Measurements from ENCODE around the gene UBE2E2. TPM values are rescaled to one million over a fixed set of nuclear protein-coding genes. Genes with fewer than 3 reads are reported as not detected.
"Not testable (repeated sequence)": the region's sequence is repeated elsewhere in the genome, so short reads cannot be mapped to it uniquely, and the experiment has no call there.

Gene UBE2E2
- total RNA-seq, 1 donor from 2014 or later, result 115 TPM

GRCh38 chr3:23331141-23331935 is 128.2 kb downstream of the UBE2E2 start:
- no peak overlapping the region for H3K27ac ChIP-seq (ENCODE audit: low read depth, low read length)
- no peak overlapping the region for H3K4me3 ChIP-seq (ENCODE audit: low read length in 3 of 3)
- no peaks in the 10 kb centered on the region for H3K36me3 ChIP-seq (ENCODE audit: control insufficient read depth in 3 of 3, insufficient read depth in 3 of 3, low read length in 3 of 3)
- H3K9me3 ChIP-seq (ENCODE audit: control insufficient read depth in 3 of 3, low read length in 3 of 3), result no peaks in the 10 kb centered on the region
- H3K4me1 ChIP-seq (ENCODE audit: control insufficient read depth in 3 of 3, insufficient read depth in 3 of 3, low read length in 3 of 3), result peaks cover 0 to 2% (median 0%) of the 10 kb centered on the region in 3 donors
- H3K9ac ChIP-seq (ENCODE audit: low read depth in 1 of 3, low read length in 3 of 3), result no peak overlapping the region
- H3K27me3 ChIP-seq (ENCODE audit: control insufficient read depth in 3 of 3, insufficient read depth in 3 of 3, low read length in 3 of 3), result no peaks in the 10 kb centered on the region

- no peak overlapping the region for H3K9ac ChIP-seq (ENCODE audit: low read depth in 1 of 3, low read length in 3 of 3)
- no peaks in the 10 kb centered on the region for H3K9me3 ChIP-seq (ENCODE audit: control insufficient read depth in 3 of 3, low read length in 3 of 3)
- no peak overlapping the region for H3K4me3 ChIP-seq (ENCODE audit: low read length in 3 of 3)
- H3K4me1 ChIP-seq (ENCODE audit: control insufficient read depth in 3 of 3, insufficient read depth in 3 of 3, low read length in 3 of 3), result peaks cover 0 to 2% (median 0%) of the 10 kb centered on the region in 3 donors
- no peaks in the 10 kb centered on the region for H3K27me3 ChIP-seq (ENCODE audit: control insufficient read depth in 3 of 3, insufficient read depth in 3 of 3, low read length in 3 of 3)
- H3K36me3 ChIP-seq (ENCODE audit: control insufficient read depth in 3 of 3, insufficient read depth in 3 of 3, low read length in 3 of 3), result no peaks in the 10 kb centered on the region
- H3K27ac ChIP-seq (ENCODE audit: low read depth, low read length), result no peak overlapping the region
Observed at GRCh38 chr3:23333633-23334032, 130.5 kb downstream of the UBE2E2 start.

GRCh38 chr3:23336853-23337252 is 133.7 kb downstream of the UBE2E2 start:
- not testable (repeated sequence) for H3K27ac ChIP-seq (ENCODE audit: low read depth, low read length); H3K4me1 ChIP-seq (ENCODE audit: control insufficient read depth in 3 of 3, insufficient read depth in 3 of 3, low read length in 3 of 3); H3K27me3 ChIP-seq (ENCODE audit: control insufficient read depth in 3 of 3, insufficient read depth in 3 of 3, low read length in 3 of 3); H3K4me3 ChIP-seq (ENCODE audit: low read length in 3 of 3); H3K9ac ChIP-seq (ENCODE audit: low read depth in 1 of 3, low read length in 3 of 3); H3K36me3 ChIP-seq (ENCODE audit: control insufficient read depth in 3 of 3, insufficient read depth in 3 of 3, low read length in 3 of 3); H3K9me3 ChIP-seq (ENCODE audit: control insufficient read depth in 3 of 3, low read length in 3 of 3)

GRCh38 chr3:23341147-23341838 is 138.2 kb downstream of the UBE2E2 start:
- no peak overlapping the region for H3K4me3 ChIP-seq (ENCODE audit: low read length in 3 of 3)
- H3K36me3 ChIP-seq (ENCODE audit: control insufficient read depth in 3 of 3, insufficient read depth in 3 of 3, low read length in 3 of 3), result no peaks in the 10 kb centered on the region
- no peak overlapping the region for H3K27ac ChIP-seq (ENCODE audit: low read depth, low read length)
- no peak overlapping the region for H3K9ac ChIP-seq (ENCODE audit: low read depth in 1 of 3, low read length in 3 of 3)
- H3K27me3 ChIP-seq (ENCODE audit: control insufficient read depth in 3 of 3, insufficient read depth in 3 of 3, low read length in 3 of 3), result no peaks in the 10 kb centered on the region
- no peaks in the 10 kb centered on the region for H3K4me1 ChIP-seq (ENCODE audit: control insufficient read depth in 3 of 3, insufficient read depth in 3 of 3, low read length in 3 of 3)
- no peaks in the 10 kb centered on the region for H3K9me3 ChIP-seq (ENCODE audit: control insufficient read depth in 3 of 3, low read length in 3 of 3)

- H3K9me3 ChIP-seq (ENCODE audit: control insufficient read depth in 3 of 3, low read length in 3 of 3), result no peaks in the 10 kb centered on the region
- H3K9ac ChIP-seq (ENCODE audit: low read depth in 1 of 3, low read length in 3 of 3), result no peak overlapping the region
- H3K36me3 ChIP-seq (ENCODE audit: control insufficient read depth in 3 of 3, insufficient read depth in 3 of 3, low read length in 3 of 3), result no peaks in the 10 kb centered on the region
- H3K27me3 ChIP-seq (ENCODE audit: control insufficient read depth in 3 of 3, insufficient read depth in 3 of 3, low read length in 3 of 3), result no peaks in the 10 kb centered on the region
- no peak overlapping the region for H3K27ac ChIP-seq (ENCODE audit: low read depth, low read length)
- H3K4me3 ChIP-seq (ENCODE audit: low read length in 3 of 3), result no peak overlapping the region
- H3K4me1 ChIP-seq (ENCODE audit: control insufficient read depth in 3 of 3, insufficient read depth in 3 of 3, low read length in 3 of 3), result no peaks in the 10 kb centered on the region
Observed at GRCh38 chr3:23342343-23342742, 139.2 kb downstream of the UBE2E2 start.

GRCh38 chr3:23343509-23343908 is 140.4 kb downstream of the UBE2E2 start:
- Histone ChIP-seq H3K9me3 (ENCODE audit: control insufficient read depth in 3 of 3, low read length in 3 of 3) (no peaks in the 10 kb centered on the region), H3K27ac (ENCODE audit: low read depth, low read length) (no peak overlapping the region), H3K4me1 (ENCODE audit: control insufficient read depth in 3 of 3, insufficient read depth in 3 of 3, low read length in 3 of 3) (no peaks in the 10 kb centered on the region), H3K4me3 (ENCODE audit: low read length in 3 of 3) (no peak overlapping the region), H3K27me3 (ENCODE audit: control insufficient read depth in 3 of 3, insufficient read depth in 3 of 3, low read length in 3 of 3) (no peaks in the 10 kb centered on the region), H3K9ac (ENCODE audit: low read depth in 1 of 3, low read length in 3 of 3) (no peak overlapping the region), H3K36me3 (ENCODE audit: control insufficient read depth in 3 of 3, insufficient read depth in 3 of 3, low read length in 3 of 3) (no peaks in the 10 kb centered on the region)

- Histone ChIP-seq H3K36me3 (ENCODE audit: control insufficient read depth in 3 of 3, insufficient read depth in 3 of 3, low read length in 3 of 3) (peaks cover 0 to 3% (median 0%) of the 10 kb centered on the region in 3 donors), H3K4me3 (ENCODE audit: low read length in 3 of 3) (no peak overlapping the region), H3K4me1 (ENCODE audit: control insufficient read depth in 3 of 3, insufficient read depth in 3 of 3, low read length in 3 of 3) (no peaks in the 10 kb centered on the region), H3K27ac (ENCODE audit: low read depth, low read length) (no peak overlapping the region), H3K9me3 (ENCODE audit: control insufficient read depth in 3 of 3, low read length in 3 of 3) (no peaks in the 10 kb centered on the region), H3K27me3 (ENCODE audit: control insufficient read depth in 3 of 3, insufficient read depth in 3 of 3, low read length in 3 of 3) (no peaks in the 10 kb centered on the region), H3K9ac (ENCODE audit: low read depth in 1 of 3, low read length in 3 of 3) (no peak overlapping the region)
Observed at GRCh38 chr3:23344886-23345285, 141.8 kb downstream of the UBE2E2 start.

- H3K27me3 ChIP-seq (ENCODE audit: control insufficient read depth in 3 of 3, insufficient read depth in 3 of 3, low read length in 3 of 3); H3K4me3 ChIP-seq (ENCODE audit: low read length in 3 of 3); H3K9ac ChIP-seq (ENCODE audit: low read depth in 1 of 3, low read length in 3 of 3); H3K27ac ChIP-seq (ENCODE audit: low read depth, low read length); H3K4me1 ChIP-seq (ENCODE audit: control insufficient read depth in 3 of 3, insufficient read depth in 3 of 3, low read length in 3 of 3); H3K36me3 ChIP-seq (ENCODE audit: control insufficient read depth in 3 of 3, insufficient read depth in 3 of 3, low read length in 3 of 3); H3K9me3 ChIP-seq (ENCODE audit: control insufficient read depth in 3 of 3, low read length in 3 of 3): not testable (repeated sequence)
Observed at GRCh38 chr3:23349444-23349843, 146.3 kb downstream of the UBE2E2 start.

- H3K36me3 ChIP-seq (ENCODE audit: control insufficient read depth in 3 of 3, insufficient read depth in 3 of 3, low read length in 3 of 3), result no peaks in the 10 kb centered on the region
Observed at GRCh38 chr3:23356169-23356568, 153.0 kb downstream of the UBE2E2 start.

GRCh38 chr3:23356923-23357322 is 153.8 kb downstream of the UBE2E2 start:
- H3K27me3 ChIP-seq (ENCODE audit: control insufficient read depth in 3 of 3, insufficient read depth in 3 of 3, low read length in 3 of 3), result no peaks in the 10 kb centered on the region
- no peaks in the 10 kb centered on the region for H3K4me1 ChIP-seq (ENCODE audit: control insufficient read depth in 3 of 3, insufficient read depth in 3 of 3, low read length in 3 of 3)
- H3K36me3 ChIP-seq (ENCODE audit: control insufficient read depth in 3 of 3, insufficient read depth in 3 of 3, low read length in 3 of 3), result no peaks in the 10 kb centered on the region
- H3K9me3 ChIP-seq (ENCODE audit: control insufficient read depth in 3 of 3, low read length in 3 of 3), result no peaks in the 10 kb centered on the region
- no peak overlapping the region for H3K27ac ChIP-seq (ENCODE audit: low read depth, low read length)
- H3K9ac ChIP-seq (ENCODE audit: low read depth in 1 of 3, low read length in 3 of 3), result no peak overlapping the region
- H3K4me3 ChIP-seq (ENCODE audit: low read length in 3 of 3), result no peak overlapping the region

More at GRCh38 chr3:23356169-23356568, 153.0 kb downstream of the UBE2E2 start:
- Histone ChIP-seq H3K9me3 (ENCODE audit: control insufficient read depth in 3 of 3, low read length in 3 of 3) (no peaks in the 10 kb centered on the region), H3K27me3 (ENCODE audit: control insufficient read depth in 3 of 3, insufficient read depth in 3 of 3, low read length in 3 of 3) (no peaks in the 10 kb centered on the region), H3K4me3 (ENCODE audit: low read length in 3 of 3) (no peak overlapping the region), H3K9ac (ENCODE audit: low read depth in 1 of 3, low read length in 3 of 3) (no peak overlapping the region), H3K4me1 (ENCODE audit: control insufficient read depth in 3 of 3, insufficient read depth in 3 of 3, low read length in 3 of 3) (no peaks in the 10 kb centered on the region), H3K27ac (ENCODE audit: low read depth, low read length) (no peak overlapping the region)
